Measurements from ENCODE around the gene KLHL29. TPM values are rescaled to one million over a fixed set of nuclear protein-coding genes. Genes with fewer than 3 reads are reported as not detected.

The KLHL29 gene
- total RNA-seq, 4 donors from 2014 or later, result 39.6 to 52.0 (median 40.4) TPM

GRCh38 chr2:23419171-23420090 is 34.5 kb downstream of the KLHL29 start:
- Histone ChIP-seq H3K36me3 (no peaks in the 10 kb centered on the region), H3K4me3 (no peak overlapping the region), H3K9me3 (no peaks in the 10 kb centered on the region), H3K27me3 (no peaks in the 10 kb centered on the region), H3K27ac (peak overlapping the region; percentile 17 to 87 (median 54)), H3K4me1 (peaks cover 3 to 91% (median 44%) of the 10 kb centered on the region in 4 donors)
- DNase-seq (ENCODE audit: low spot score in 2 of 2), result no peak
- 69 to 74% methylated on average over 24 to 25 of the region's 25 CpGs for WGBS, 2 donors
- no peak for TF ChIP-seq CTCF (IDR thresholded peaks at IDR 0.05)
- no peak for TF ChIP-seq POLR2A (IDR thresholded peaks at IDR 0.05)
- no peak for TF ChIP-seq EP300 (IDR thresholded peaks at IDR 0.05)

DNA sequence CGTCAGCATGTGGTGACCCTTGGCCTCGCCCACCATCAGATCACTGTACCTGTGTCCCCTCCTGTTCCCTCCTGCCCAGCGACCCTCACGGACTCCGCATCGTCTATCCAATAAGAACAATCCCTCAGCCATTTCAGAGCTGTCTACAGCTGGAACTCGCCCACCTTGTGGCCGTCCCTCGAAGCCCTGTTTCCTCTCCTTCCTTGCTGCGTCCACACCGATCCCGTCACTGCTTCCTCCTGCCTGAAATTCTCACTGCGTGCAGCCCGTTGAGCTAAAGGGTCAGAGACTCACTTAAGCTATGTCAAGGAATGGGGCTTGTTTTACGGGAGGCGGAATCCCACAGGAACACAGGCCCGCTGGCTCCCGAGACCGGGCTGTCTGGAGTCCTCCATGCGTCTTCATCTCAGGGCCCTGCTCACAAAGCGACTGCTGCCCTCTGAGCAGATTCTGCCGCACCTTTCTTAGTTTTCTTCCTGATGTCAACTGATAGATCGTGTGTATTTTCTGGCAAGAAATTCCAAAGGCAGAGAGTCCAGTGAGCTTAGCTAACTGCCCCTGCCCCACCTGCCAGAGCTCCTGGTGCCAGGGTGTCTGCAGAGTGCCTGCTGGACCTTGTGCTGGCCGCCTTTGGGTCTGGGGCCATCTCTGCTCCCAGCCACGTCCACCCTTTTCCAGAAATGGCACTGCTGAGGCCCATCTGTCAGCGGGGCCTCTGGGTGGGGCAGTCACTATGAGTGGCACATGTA is 35.3 kb downstream of the KLHL29 start:
- no peaks in the 10 kb centered on the region for H3K36me3 ChIP-seq
- H3K27me3 ChIP-seq, result no peaks in the 10 kb centered on the region
- peaks cover 3 to 91% (median 45%) of the 10 kb centered on the region in 4 donors for H3K4me1 ChIP-seq
- peak overlapping the region in 2 of 4 donors; percentile 84 to 87 for H3K27ac ChIP-seq
- no peak overlapping the region for H3K4me3 ChIP-seq
- H3K9me3 ChIP-seq, result no peaks in the 10 kb centered on the region
- WGBS, 2 donors, result 88 to 89% methylated on average over 26 of the region's 26 CpGs
- DNase-seq (ENCODE audit: low spot score in 2 of 2), result no peak
- TF ChIP-seq CTCF (IDR thresholded peaks at IDR 0.05), result no peak
- TF ChIP-seq EP300 (IDR thresholded peaks at IDR 0.05), result no peak
- TF ChIP-seq POLR2A (IDR thresholded peaks at IDR 0.05), result no peak

DNA sequence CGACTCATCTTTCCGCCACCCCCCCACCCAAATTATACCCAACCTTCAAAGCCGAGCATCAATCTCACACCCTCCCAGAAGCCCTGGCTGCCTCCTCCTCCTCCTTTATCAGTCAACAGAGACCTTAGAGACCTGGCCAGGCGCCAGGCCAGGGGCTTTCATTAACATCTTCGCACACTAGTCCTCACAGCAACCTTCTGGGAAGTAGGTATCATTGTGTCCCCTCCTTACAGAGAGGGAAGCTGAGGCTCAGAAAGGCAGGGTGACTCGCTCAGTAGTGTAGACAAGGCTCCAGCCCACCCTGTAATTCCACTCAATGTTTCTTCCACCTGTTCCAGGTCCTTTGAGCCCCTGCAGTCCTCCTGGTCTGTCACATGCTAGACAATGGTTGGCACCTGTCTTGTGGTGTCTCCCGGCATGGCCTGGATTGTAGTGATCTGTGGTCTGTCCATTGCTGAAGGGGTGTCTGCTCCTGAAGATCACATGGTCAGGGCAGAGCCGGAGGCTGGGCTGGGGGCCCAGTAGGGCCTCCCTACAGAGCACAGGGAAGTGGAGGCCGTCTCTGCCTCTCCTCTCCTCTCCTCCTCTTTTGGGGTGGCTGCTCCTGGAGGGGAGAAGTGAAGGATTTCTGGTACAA is 36.0 kb downstream of the KLHL29 start:
- Histone ChIP-seq H3K9me3 (no peaks in the 10 kb centered on the region), H3K4me1 (peaks cover 3 to 91% (median 43%) of the 10 kb centered on the region in 4 donors), H3K27me3 (no peaks in the 10 kb centered on the region), H3K4me3 (no peak overlapping the region), H3K27ac (peak overlapping the region in 2 of 4 donors; percentile 84 to 87), H3K36me3 (no peaks in the 10 kb centered on the region)
- no peak for DNase-seq (ENCODE audit: low spot score in 2 of 2)
- TF ChIP-seq CTCF (IDR thresholded peaks at IDR 0.05) (no peak), EP300 (IDR thresholded peaks at IDR 0.05) (no peak), POLR2A (IDR thresholded peaks at IDR 0.05) (no peak)
- 76 to 80% methylated on average over 7 to 8 of the region's 9 CpGs for WGBS, 2 donors

- Histone ChIP-seq H3K36me3 (no peaks in the 10 kb centered on the region), H3K4me1 (peaks cover 3 to 91% (median 47%) of the 10 kb centered on the region in 4 donors), H3K27ac (peak overlapping the region; percentile 17 to 84 (median 64)), H3K9me3 (no peaks in the 10 kb centered on the region), H3K27me3 (no peaks in the 10 kb centered on the region), H3K4me3 (no peak overlapping the region)
- no peak for DNase-seq (ENCODE audit: low spot score in 2 of 2)
- WGBS, 2 donors, result 47 to 63% methylated on average over 9 to 10 of the region's 11 CpGs
- TF ChIP-seq CTCF (IDR thresholded peaks at IDR 0.05), result no peak
- no peak for TF ChIP-seq POLR2A (IDR thresholded peaks at IDR 0.05)
- peak in 1 of 2 donors; percentile 28 for TF ChIP-seq EP300 (IDR thresholded peaks at IDR 0.05)
These were observed 37.4 kb downstream of the KLHL29 start for GRCh38 chr2:23422089-23423061.

All from tibial nerve (tissue), 4 donors.